Stimulated activated memory B cell treated with anti-CD40 and anti-IgM and Interleukin-4, amounts not matched to agents 10 μg/mL and 1 μg/mL and 100 μg/mL, for 72 hours (primary cell): ENCODE data around the gene SP140.
"Not testable (repeated sequence)": the region's sequence is repeated elsewhere in the genome, so short reads cannot be mapped to it uniquely, and the experiment has no call there.

Experiments used
- ATAC-seq: fragments of 150-1000 bp; cut with Tn5 transposase; 2 replicates; pipeline ENCODE4 v1.10.0; 2021
- H3K27ac Mint-ChIP-seq: one replicate; pipeline ENCODE4 v1.8.0; 2022; ENCODE audit warnings: mild to moderate bottlenecking, mixed read lengths
- H3K27me3 Mint-ChIP-seq: one replicate; pipeline ENCODE4 v1.8.0; 2022; ENCODE audit warnings: mixed read lengths
- H3K36me3 Mint-ChIP-seq: one replicate; pipeline ENCODE4 v1.8.0; 2022; ENCODE audit warnings: mixed read lengths
- H3K4me1 Mint-ChIP-seq: one replicate; pipeline ENCODE4 v1.8.0; 2022; ENCODE audit warnings: mixed read lengths
- H3K4me3 Mint-ChIP-seq: one replicate; pipeline ENCODE4 v1.8.0; 2022; ENCODE audit warnings: mild to moderate bottlenecking, moderate library complexity, mixed read lengths
- H3K9me3 Mint-ChIP-seq: one replicate; pipeline ENCODE4 v1.8.0; 2022; ENCODE audit warnings: mixed read lengths

SP140 gene

DNA sequence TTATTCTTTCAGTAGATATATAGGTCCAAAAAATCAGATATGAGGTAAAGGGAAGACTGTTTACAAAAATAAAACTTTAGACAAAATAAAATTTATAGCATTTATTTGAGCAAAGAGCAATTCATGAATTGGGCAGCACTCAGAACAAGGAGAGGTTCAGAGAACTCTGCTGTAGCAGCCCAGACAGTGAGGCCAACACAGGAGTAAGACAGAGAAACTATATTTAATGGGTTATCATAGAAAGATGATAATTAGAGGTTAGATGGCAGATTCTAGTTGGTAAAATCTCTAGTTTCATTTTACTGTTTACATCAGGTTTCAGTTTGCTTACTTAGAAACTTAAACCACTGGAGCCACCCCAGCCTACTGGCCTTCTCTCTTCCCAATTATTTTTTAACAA, 71.4 kb downstream of the SP140 start:
- Mint-ChIP-seq H3K36me3 (peaks cover 92% of the 10 kb centered on the region), H3K9me3 (no peaks in the 10 kb centered on the region), H3K27ac (peak overlapping the region; percentile 57), H3K27me3 (no peaks in the 10 kb centered on the region), H3K4me3 (no peak overlapping the region), H3K4me1 (peaks cover 8% of the 10 kb centered on the region)
- no peak for ATAC-seq

DNA sequence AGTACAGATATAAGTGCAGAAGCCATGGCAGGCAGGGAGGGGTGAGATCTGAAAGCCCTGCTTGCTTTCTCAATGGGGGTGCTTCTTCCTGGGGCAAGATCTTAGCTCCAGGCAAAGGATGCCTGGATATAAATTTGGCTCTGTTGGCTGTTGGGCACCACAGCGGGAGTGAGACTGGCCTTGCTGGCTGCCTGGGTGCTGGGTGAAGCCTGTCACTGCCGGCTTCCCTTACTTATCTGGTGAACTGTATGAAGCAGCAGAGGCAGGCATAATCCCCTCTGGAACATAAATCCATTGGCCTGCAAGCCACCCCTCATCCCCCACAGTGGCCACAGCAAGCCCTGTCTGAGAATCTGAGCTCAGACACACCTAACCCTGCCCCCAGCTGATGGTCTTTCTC, 74.1 kb downstream of the SP140 start:
- Mint-ChIP-seq H3K27ac (peak overlapping the region; percentile 15), H3K4me3 (no peak overlapping the region), H3K4me1 (peaks cover 16% of the 10 kb centered on the region), H3K36me3 (peaks cover 94% of the 10 kb centered on the region), H3K9me3 (peaks cover 6% of the 10 kb centered on the region), H3K27me3 (no peaks in the 10 kb centered on the region)
- no peak for ATAC-seq

DNA sequence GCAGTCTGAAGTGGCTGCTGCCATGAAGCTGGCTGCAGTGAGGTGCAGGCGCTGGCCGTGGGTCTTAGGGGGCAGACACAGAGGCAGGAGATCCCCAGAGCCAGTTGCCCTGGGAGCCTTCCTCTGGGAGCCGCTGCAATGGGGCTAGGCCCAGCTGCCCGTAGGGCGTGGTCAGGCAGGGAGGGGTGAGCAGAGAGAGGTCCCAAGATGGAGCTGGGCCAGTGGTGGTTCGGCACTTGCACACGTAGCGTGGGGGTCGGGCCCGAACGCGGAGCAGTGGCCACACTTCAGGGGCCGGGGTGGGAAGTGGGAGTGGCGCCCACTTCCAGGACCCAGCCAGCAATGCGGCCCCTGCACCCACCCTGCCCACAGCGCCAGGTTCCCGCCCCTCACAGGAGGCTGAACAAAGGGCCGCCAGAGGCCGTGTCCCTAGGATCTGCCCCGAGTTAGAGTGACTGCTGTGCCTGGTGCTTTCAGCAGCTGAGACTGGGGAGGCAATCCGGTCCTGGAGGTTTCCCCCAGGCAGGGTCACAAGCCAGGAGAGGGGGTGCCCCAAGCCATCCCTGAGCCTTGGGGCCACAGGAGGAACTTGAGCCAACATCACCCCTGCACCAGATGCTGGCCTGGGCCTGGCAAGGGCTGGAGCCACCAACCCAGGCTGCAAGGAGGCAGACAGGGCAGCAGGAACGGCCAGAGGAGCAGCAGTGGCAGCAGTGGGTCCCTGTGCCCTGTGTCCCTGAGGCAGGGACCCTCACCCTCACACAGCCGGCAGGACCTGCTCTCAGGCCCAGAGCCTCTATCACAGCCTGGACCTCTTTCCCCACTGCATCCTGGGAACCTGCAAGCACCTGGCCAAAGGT, 80.1 kb downstream of the SP140 start:
- H3K4me3 Mint-ChIP-seq, result no peak overlapping the region
- ATAC-seq, result peak; percentile 39
- H3K27me3 Mint-ChIP-seq, result no peaks in the 10 kb centered on the region
- peaks cover 6% of the 10 kb centered on the region for H3K9me3 Mint-ChIP-seq
- peak overlapping the region; percentile 27 for H3K27ac Mint-ChIP-seq
- peaks cover 13% of the 10 kb centered on the region for H3K4me1 Mint-ChIP-seq
- H3K36me3 Mint-ChIP-seq, result peaks cover 81% of the 10 kb centered on the region

DNA sequence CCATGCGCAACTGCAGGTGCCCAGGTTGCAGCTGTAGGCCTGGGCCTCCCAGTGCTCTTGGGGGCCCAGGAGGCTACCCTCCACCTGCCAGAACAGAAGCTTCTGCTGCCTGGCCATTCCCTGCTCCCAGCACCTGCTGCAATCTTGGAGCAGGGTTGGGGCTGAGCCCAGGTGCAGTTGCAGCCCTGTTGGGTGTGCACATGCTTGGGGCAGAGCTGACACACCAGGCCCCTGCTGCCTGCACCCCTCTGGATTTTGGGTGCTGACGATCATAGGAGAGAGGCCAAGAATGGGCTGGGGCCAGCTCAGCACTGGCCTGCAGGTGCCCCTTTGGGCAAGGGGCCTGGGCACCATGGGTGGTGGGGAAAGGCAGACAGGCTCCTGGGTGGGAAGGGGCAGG, 80.9 kb downstream of the SP140 start:
- no peak overlapping the region for H3K4me3 Mint-ChIP-seq
- H3K27ac Mint-ChIP-seq, result peak overlapping the region; percentile 72
- H3K9me3 Mint-ChIP-seq, result peaks cover 6% of the 10 kb centered on the region
- H3K36me3 Mint-ChIP-seq, result peaks cover 77% of the 10 kb centered on the region
- H3K4me1 Mint-ChIP-seq, result peaks cover 13% of the 10 kb centered on the region
- peak; percentile 57 for ATAC-seq
- H3K27me3 Mint-ChIP-seq, result no peaks in the 10 kb centered on the region

DNA sequence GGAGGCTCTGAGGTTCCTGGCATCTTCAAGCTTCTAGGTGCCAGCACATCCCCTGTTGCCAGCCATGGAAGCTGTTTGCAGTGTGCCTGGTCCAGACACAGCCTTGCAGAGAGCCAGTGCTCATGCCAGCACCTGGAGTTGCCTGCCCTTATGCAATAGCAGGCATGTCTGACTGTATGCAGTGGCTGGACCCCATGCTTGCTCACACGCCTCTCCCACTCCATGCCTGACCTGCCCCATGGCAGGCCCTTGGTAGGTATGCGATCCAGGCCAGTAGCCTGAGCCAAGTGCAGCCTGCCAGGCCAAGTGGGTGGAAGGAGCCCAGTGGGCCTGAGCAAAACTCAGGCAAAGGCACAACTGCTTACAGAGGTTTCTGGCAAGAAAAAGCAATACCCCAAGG, 81.9 kb downstream of the SP140 start:
- Mint-ChIP-seq H3K4me1 (peaks cover 12% of the 10 kb centered on the region), H3K27me3 (no peaks in the 10 kb centered on the region), H3K4me3 (no peak overlapping the region), H3K36me3 (peaks cover 79% of the 10 kb centered on the region), H3K27ac (no peak overlapping the region), H3K9me3 (peaks cover 6% of the 10 kb centered on the region)
- ATAC-seq, result no peak

DNA sequence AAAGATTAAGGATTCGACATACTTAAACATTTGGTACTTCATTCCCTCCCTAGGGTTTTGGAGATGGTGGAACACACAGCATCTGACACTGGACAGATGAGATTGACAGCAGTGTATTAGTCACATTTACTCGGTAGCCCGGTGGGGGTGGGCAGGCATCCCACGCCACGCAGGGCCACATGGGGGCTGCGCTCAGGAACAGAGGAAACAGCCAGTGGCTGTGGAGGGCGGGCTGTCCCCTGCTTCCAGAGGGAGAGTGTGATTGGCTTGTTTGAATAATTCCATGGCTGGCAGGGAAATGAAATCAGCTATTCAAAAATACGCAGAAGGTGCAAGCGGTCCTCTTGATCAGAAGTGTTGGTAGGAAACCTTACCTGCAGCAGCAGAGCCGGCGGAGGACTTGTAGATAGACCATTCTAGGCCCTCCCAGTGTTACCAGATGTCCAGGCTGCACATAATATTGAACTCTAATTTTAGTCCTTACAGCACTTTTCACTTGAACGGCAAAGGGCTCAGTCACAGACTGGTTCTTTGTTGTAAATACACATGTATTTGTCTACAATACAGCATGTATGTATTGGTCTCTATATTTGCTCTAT, 83.0 kb downstream of the SP140 start:
- no peak overlapping the region for H3K4me3 Mint-ChIP-seq
- H3K27me3 Mint-ChIP-seq, result no peaks in the 10 kb centered on the region
- no peaks in the 10 kb centered on the region for H3K9me3 Mint-ChIP-seq
- H3K36me3 Mint-ChIP-seq, result peaks cover 79% of the 10 kb centered on the region
- peak overlapping the region; percentile 47 for H3K27ac Mint-ChIP-seq
- peaks cover 5% of the 10 kb centered on the region for H3K4me1 Mint-ChIP-seq
- ATAC-seq, result no peak

DNA sequence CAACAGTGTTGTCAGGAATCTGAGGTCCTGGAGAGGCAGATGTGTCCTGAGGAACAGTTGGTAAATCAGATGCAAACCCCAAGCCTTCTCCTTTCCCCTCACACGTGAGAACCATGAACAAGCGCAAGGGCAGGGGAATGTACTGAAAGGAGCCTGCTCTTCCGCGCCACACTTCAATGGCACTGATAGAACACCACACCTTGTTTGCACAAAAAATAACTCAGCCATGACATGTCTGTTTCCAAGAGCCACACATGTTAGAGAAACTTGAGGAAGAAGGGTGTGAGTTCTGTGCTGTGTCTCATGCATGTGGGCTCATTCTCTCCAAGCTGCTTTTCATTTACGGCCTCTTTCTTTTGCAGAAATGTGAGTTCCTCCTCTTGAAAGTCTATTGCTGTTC, 85.3 kb downstream of the SP140 start:
- not testable (repeated sequence) for H3K4me3 Mint-ChIP-seq, H3K27ac Mint-ChIP-seq, H3K27me3 Mint-ChIP-seq, H3K9me3 Mint-ChIP-seq, ATAC-seq
- peaks cover 78% of the 10 kb centered on the region for H3K36me3 Mint-ChIP-seq
- peaks cover 20% of the 10 kb centered on the region for H3K4me1 Mint-ChIP-seq

DNA sequence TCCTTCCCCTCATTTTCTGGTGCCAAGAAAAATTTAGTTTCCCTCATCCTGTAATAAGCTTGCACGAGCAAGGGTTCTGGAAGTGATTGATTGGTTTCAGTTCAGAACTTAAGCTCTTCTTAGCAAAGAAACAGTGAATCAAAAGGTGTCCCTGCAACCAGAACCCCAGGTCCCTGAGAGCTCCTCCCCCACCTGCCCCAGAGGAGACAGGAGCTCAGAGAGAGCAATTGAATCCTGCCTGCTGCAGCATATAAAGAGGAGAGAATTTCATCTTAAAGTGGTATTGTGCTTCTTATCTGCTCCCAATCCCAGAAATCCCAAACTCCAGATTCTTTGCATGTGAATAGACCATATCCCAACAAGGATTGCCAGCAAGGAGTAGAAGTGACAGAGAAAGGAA, 86.1 kb downstream of the SP140 start:
- Mint-ChIP-seq H3K27ac (peak overlapping the region; percentile 32), H3K36me3 (peaks cover 85% of the 10 kb centered on the region), H3K4me1 (peaks cover 29% of the 10 kb centered on the region)
- H3K4me3 Mint-ChIP-seq, H3K27me3 Mint-ChIP-seq, H3K9me3 Mint-ChIP-seq, ATAC-seq: not testable (repeated sequence)

DNA sequence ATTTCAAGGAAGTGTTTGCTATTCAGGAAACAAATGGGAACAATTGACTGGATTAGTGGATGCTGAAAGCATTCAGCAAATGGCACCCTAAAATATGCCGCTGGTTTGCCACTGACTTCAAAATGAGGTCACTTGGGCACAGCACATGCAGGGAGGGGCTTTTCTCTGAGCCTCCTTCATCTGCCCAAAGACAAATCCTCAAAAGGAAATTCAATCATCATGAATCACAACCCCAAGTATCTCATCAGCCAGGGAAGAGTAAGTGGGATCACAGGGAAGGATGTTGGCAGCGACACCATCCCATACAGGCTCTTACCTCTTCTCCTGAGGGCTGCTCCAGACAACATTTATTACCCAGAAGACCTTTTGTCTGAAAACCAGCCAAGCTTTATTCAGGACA, 87.1 kb downstream of the SP140 start:
- Mint-ChIP-seq H3K4me1 (peaks cover 39% of the 10 kb centered on the region), H3K27ac (no peak overlapping the region), H3K36me3 (peaks cover 77% of the 10 kb centered on the region), H3K4me3 (no peak overlapping the region), H3K9me3 (no peaks in the 10 kb centered on the region), H3K27me3 (no peaks in the 10 kb centered on the region)
- ATAC-seq, result no peak

DNA sequence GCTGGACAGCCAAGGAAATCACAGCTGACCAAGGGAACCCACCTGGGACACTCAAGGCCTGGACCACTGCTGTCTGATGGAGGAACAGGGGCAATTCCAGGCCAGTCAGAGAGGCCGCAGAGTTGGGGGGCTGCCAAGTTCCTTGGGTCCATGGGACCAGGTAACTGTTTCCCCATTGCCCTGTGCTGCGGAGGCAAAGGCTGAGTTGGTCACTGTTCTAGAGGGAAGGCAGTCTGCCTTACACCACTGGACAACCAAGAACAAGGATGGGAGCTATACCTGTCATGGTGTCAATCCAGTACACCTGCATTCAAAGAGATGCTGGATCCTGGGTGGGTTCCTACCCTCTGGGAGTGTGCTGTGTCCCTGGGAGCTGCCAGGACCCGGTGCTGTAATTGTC, 91.8 kb downstream of the SP140 start:
- no peaks in the 10 kb centered on the region for H3K27me3 Mint-ChIP-seq
- H3K9me3 Mint-ChIP-seq, result no peaks in the 10 kb centered on the region
- ATAC-seq, result no peak
- H3K4me3 Mint-ChIP-seq, result no peak overlapping the region
- H3K4me1 Mint-ChIP-seq, result peaks cover 70% of the 10 kb centered on the region
- peaks cover 50% of the 10 kb centered on the region for H3K36me3 Mint-ChIP-seq
- peak overlapping the region; percentile 99 for H3K27ac Mint-ChIP-seq

DNA sequence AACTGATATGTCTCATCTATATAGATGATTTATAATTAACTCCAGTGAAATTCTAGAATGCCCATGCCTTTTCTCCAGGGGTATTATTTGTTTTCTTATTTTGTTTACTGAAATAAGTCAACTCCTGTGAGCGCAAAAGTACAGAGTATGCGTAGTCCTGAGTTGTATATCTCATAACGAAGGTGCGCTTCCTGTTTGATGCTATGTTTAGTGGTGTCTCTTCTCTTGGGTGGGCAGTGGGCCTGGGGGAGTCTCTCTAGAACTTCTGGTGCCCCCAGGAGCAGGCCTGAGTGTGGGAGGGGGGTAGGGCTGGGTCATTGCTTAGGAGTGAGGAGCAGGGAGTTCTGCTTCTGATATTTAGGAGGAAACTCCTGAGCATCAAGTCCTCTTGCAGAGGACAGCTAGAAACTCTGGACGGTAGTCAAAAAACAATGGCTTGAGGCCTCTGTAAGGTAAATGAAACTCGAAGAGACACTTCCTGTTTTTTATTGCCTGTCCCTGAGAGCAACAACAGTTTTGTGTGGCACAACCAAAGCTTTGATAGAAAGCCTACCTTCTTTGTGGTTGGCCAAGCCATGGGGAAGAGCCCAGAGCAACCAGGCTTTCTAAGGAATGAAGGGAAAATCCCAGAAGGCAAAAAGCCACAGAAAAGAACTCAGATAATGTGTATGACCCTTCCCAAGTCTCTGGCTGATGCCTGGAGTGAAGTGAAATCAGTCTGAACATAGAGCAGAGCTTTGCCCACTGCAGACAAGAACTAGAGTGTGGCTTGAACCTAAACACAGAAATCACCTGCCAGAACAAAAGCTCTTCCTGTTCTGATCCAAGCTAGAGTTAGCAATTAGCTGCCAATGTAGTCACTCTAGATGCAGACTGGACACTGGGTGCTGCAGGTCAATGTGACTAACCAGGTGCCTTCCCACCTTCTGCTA, 92.9 kb downstream of the SP140 start:
- H3K27me3 Mint-ChIP-seq, result no peaks in the 10 kb centered on the region
- peak overlapping the region; percentile 49 for H3K4me3 Mint-ChIP-seq
- peak overlapping the region; percentile 99 for H3K27ac Mint-ChIP-seq
- ATAC-seq, result peak; percentile 76
- H3K36me3 Mint-ChIP-seq, result peaks cover 44% of the 10 kb centered on the region
- H3K9me3 Mint-ChIP-seq, result no peaks in the 10 kb centered on the region
- H3K4me1 Mint-ChIP-seq, result peaks cover 74% of the 10 kb centered on the region

DNA sequence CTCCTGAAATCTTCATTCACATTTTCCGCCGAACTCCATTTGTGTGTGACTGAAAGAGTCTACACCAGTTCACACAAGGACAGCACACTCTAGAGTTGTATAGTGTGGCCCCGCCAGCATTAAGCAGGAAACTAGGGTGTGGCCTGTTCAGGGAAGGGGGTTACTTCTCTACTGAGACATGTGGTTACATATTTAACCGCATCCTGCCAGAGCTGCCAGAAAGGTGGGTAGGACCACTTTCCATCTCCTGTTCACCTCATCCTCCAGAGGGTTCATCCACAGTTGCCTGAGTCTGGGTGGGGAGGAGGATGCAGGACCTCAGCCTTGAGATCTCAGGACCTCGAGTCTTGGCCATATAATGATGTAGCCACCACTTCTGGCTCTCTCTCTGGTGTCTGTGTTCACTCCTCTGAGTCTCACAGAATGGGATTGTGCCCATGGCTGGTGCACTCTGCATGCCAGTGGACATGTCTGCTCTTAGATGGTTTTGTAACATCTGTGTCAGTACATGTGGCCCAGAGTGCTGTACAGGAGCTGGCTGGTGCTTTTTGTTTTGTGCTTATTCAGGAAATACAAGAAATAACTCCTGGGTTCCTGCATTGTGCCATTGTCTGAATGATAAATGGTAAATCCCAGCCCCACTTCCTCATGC, 93.8 kb downstream of the SP140 start:
- Mint-ChIP-seq H3K9me3 (no peaks in the 10 kb centered on the region), H3K4me3 (peak overlapping the region; percentile 27), H3K4me1 (peaks cover 66% of the 10 kb centered on the region), H3K27me3 (no peaks in the 10 kb centered on the region), H3K36me3 (peaks cover 35% of the 10 kb centered on the region), H3K27ac (peak overlapping the region; percentile 99)
- ATAC-seq, result peak; percentile 95

DNA sequence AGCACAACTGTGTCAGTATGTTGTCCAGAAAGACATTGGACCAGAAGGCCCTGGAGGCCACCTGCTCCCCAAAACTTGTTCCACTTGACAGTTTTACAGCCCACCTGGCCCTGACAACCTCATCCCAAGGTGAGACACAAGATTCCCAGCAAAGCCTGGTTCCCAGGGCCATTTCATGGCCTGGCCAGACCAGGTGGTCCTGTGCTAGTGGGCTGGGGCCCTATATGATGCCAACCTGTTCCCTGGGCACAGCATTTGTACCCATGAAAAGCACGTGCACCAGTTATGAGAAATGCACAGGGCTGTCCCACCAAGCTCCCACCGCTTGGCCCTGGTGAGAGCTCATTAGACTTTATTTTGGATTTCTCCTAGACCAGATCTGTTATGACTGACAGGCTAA, 95.5 kb downstream of the SP140 start:
- Mint-ChIP-seq H3K4me1 (peaks cover 71% of the 10 kb centered on the region), H3K27ac (peak overlapping the region; percentile 99), H3K27me3 (no peaks in the 10 kb centered on the region), H3K9me3 (no peaks in the 10 kb centered on the region), H3K4me3 (no peak overlapping the region), H3K36me3 (peaks cover 20% of the 10 kb centered on the region)
- no peak for ATAC-seq

DNA sequence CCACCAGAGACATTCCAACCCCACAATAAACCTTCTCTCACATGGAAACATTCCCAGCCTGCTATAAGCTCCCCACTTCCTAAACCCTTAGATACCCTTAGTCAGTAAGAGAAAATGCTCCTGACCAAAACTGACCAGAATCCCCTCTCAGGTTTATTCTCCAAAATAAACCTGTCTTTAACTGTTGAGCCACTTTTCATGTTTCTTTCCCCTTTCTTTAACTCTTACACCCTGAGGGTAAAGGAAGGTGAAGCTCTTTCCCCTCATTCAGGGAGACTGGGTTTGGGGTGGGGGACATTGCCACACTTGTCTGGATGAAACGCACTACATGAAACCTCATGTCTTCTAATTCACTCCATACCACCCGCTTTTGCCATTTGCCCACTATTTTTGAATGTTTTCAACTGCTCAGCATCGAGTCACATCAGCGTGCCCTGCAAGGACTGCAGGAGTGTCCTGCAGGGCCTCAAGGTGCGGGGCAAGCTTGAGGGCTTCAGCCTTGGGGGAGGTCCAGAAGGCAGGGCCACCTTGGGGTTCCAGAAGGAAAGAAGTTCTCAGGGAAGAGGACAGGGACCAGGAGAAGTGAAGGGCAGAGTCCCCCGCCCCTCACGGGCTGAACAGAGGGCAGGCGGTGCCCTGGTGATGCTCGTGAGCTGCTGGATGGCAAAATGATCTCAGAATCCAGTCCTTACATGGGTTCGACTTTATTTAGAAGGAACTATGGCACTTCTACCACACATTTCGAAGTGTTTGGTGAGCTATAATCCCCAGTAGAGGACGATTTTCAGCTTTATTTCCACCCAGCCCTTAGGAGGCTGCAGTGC, 97.2 kb downstream of the SP140 start:
- Mint-ChIP-seq H3K4me1 (peaks cover 68% of the 10 kb centered on the region), H3K36me3 (peaks cover 14% of the 10 kb centered on the region), H3K27ac (peak overlapping the region; percentile 99), H3K27me3 (no peaks in the 10 kb centered on the region), H3K4me3 (no peak overlapping the region), H3K9me3 (no peaks in the 10 kb centered on the region)
- ATAC-seq, result no peak
